ENCODE results near the gene NOM1.

The NOM1 gene

GRCh38 chr7:156979007-156979606 lies 29.6 kb downstream of the NOM1 start:
- H3K27ac ChIP-seq: no peak overlapping the region
- TF ChIP-seq CTCF (IDR thresholded peaks at IDR 0.05) (no peak), ZFX (IDR thresholded peaks at IDR 0.05; ENCODE audit: borderline replicate concordance) (no peak)

DNA sequence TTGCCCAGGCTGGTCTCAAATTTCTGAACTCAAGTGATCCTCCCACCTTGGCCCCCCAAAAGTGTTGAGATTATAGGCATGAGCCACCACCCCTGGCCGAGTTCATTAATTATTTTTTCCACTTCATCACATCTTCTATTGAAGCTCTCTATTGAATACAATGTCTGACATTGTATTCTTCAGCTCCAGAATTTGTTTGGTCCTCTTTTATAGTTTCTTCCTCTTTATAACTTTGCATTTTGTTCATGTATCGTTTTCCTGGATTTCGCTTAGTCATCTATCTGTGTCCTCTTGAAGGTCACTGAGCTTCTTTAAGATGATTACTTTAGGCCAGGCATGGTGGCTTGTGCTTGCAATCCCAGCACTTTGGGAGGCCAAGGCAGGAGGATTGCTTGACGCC lies 30.2 kb downstream of the NOM1 start:
- no peak for TF ChIP-seq ZFX (IDR thresholded peaks at IDR 0.05; ENCODE audit: borderline replicate concordance)
- no peak for TF ChIP-seq CTCF (IDR thresholded peaks at IDR 0.05)

GRCh38 chr7:156984174-156984891 lies 34.8 kb downstream of the NOM1 start:
- no peak for TF ChIP-seq CTCF (IDR thresholded peaks at IDR 0.05)
- no peak overlapping the region for H3K27ac ChIP-seq

More for the DNA sequence above, 30.2 kb downstream of the NOM1 start:
- H3K27ac ChIP-seq: no peak overlapping the region

DNA sequence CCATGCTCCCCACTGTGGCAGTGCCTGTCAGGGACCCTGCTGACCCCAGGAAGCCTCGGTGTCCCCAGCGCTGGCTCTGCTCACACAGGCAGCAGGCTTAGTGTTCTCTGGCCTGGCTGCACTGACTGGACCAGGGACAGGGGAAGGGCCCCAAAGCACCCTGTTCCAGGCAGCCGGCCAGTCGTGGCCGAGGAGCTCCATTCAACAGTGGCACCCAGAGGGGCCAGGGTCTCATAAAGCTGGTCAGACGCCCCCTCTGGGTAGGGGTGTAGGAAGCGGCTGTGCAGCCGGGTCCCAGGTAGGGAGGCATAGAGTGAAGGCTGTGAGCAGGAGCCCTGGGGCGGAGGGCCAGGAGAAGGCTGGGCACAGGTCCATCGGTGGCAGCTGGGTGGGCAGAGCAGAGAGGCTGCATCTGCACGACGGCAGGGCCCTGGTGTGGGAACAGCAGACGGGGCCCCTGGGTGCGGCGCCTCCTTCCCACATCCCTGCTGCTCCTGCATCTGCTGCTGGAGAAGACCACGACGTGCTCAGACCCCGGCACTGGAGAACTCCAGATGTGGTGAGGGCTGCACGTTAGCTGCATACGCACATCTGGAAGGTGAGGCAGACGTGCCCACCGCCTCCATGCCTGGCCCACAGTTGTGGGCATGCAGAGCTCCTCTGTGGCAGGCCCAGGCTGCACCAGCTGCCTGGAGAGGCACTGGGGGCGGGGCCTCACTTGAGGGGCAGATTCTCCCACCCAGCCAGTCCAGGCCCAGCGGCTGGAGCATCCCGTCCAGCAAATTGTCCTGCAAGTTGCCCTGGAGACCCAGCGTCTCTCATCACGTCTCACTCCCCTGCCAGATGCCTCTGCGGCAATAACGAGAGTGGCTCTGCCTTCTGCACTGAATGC lies 35.8 kb downstream of the NOM1 start:
- TF ChIP-seq CTCF (IDR thresholded peaks at IDR 0.05) (no peak), ZFX (IDR thresholded peaks at IDR 0.05; ENCODE audit: borderline replicate concordance) (no peak)

GRCh38 chr7:156986378-156986777 lies 36.9 kb downstream of the NOM1 start:
- TF ChIP-seq ZFX (IDR thresholded peaks at IDR 0.05; ENCODE audit: borderline replicate concordance): no peak
- no peak for TF ChIP-seq CTCF (IDR thresholded peaks at IDR 0.05)
- H3K27ac ChIP-seq: no peak overlapping the region

More for the DNA sequence above, 35.8 kb downstream of the NOM1 start:
- no peak overlapping the region for H3K27ac ChIP-seq

- no peak overlapping the region for H3K27ac ChIP-seq
- TF ChIP-seq CTCF (IDR thresholded peaks at IDR 0.05): no peak
- TF ChIP-seq ZFX (IDR thresholded peaks at IDR 0.05; ENCODE audit: borderline replicate concordance): no peak
These were observed 39.1 kb downstream of the NOM1 start for GRCh38 chr7:156988343-156989185.
